SU-DHL-6 (cell line): Measurements from ENCODE around the gene SLC45A1.

Experiments
- CTCF ChIP-seq: fragments of 200-600 bp; sonication (generic); IDR thresholded peaks from one replicate; pipeline ENCODE4 v1.5.1; 2017; ENCODE audit warnings: antibody characterized with exemption, mild to moderate bottlenecking, low read length, moderate library complexity; ENCODE audit not compliant: insufficient read depth, poor library complexity, severe bottlenecking
- EZH2phosphoT487 ChIP-seq: fragments of 200-600 bp; sonication (generic), shearing (Covaris generic); conservative IDR thresholded peaks from 2 replicates; pipeline ENCODE4 v1.6.1; 2018; ENCODE audit warnings: mild to moderate bottlenecking, antibody characterized with exemption, low read length, moderate library complexity, mixed read lengths

GRCh38 chr1:8356256-8357209, 38.6 kb downstream of the SLC45A1 start:
- TF ChIP-seq CTCF: no peak
- no peak for TF ChIP-seq EZH2phosphoT487
